K562 (cell line): Measurements from ENCODE around the gene AKAP12. TPM values are rescaled to one million over a fixed set of nuclear protein-coding genes. Genes with fewer than 3 reads are reported as not detected.

ENCODE experiments used
- ARHGAP35 ChIP-seq: fragments of 450-650 bp; IDR thresholded peaks from 2 replicates; pipeline ENCODE4 v1.6.1; 2018; ENCODE audit not compliant: partially characterized antibody
- CHD2 ChIP-seq: IDR thresholded peaks from 2 replicates; pipeline ENCODE4 v1.6.1; 2011; ENCODE audit warnings: low read depth, low read length
- CREB1 ChIP-seq, 2 experiments: sonication (generic) in 1 of 2; formaldehyde crosslinking in 1 of 2; IDR thresholded peaks; 2 replicates each; pipeline versions ENCODE4 v1.6.1 to v1.8.0; 2012 to 2022; ENCODE audit warnings: inconsistent platforms in 1 of 2, mild to moderate bottlenecking in 1 of 2, missing genetic modification reagents in 1 of 2, moderate library complexity in 1 of 2
- DMBX1 ChIP-seq: fragments of 250-450 bp; sonication (Bioruptor Pico); IDR thresholded peaks from 2 replicates; pipeline ENCODE4 v1.8.0; 2022; ENCODE audit warnings: inconsistent platforms, mild to moderate bottlenecking, moderate library complexity, borderline replicate concordance
- JUNB ChIP-seq: fragments of 450-650 bp; formaldehyde crosslinking; conservative IDR thresholded peaks from 2 replicates; pipeline ENCODE4 v1.4.0; 2020; ENCODE audit warnings: mild to moderate bottlenecking
- LARP7 ChIP-seq: fragments of 450-650 bp; IDR thresholded peaks from 2 replicates; pipeline ENCODE4 v1.6.1; 2016
- MTA2 ChIP-seq: fragments of 450-650 bp; IDR thresholded peaks from 2 replicates; pipeline ENCODE4 v1.6.1; 2016; ENCODE audit warnings: low read depth
- PCBP2 ChIP-seq: fragments of 200-400 bp; formaldehyde crosslinking; IDR thresholded peaks from 2 replicates; pipeline ENCODE4 v1.6.1; 2018; ENCODE audit warnings: low read length, low read depth, mild to moderate bottlenecking, moderate library complexity; ENCODE audit not compliant: poor library complexity, severe bottlenecking
- PHF21A ChIP-seq: fragments of 450-650 bp; IDR thresholded peaks from 2 replicates; pipeline ENCODE4 v1.6.1; 2017; ENCODE audit warnings: low read depth, borderline replicate concordance
- STAG1 ChIP-seq: sonication (generic); formaldehyde crosslinking; IDR thresholded peaks from 2 replicates; pipeline ENCODE4 v1.5.0; 2020; ENCODE audit warnings: missing genetic modification reagents, borderline replicate concordance
- TAF9B ChIP-seq: fragments of 450-650 bp; IDR thresholded peaks from 2 replicates; pipeline ENCODE4 v1.6.1; 2018; ENCODE audit warnings: mild to moderate bottlenecking; ENCODE audit not compliant: partially characterized antibody
- ZNF282 ChIP-seq: sonication (generic); formaldehyde crosslinking; IDR thresholded peaks from 2 replicates; pipeline ENCODE4 v1.8.1; 2023; ENCODE audit warnings: missing genetic modification reagents
- ZNF561 ChIP-seq: fragments of 450-650 bp; formaldehyde crosslinking; conservative IDR thresholded peaks from 2 replicates; pipeline ENCODE4 v1.4.0; 2020; ENCODE audit warnings: mild to moderate bottlenecking, moderate library complexity
- ZNF584 ChIP-seq: fragments of 200-800 bp; sonication (Bioruptor generic); IDR thresholded peaks from 2 replicates; pipeline ENCODE4 v1.6.1; 2016; ENCODE audit warnings: low read depth, mild to moderate bottlenecking, missing genetic modification characterization, missing compliant biosample characterization
- ZNF77 ChIP-seq: fragments of 250-450 bp; sonication (Bioruptor Pico); IDR thresholded peaks from 2 replicates; pipeline ENCODE4 v1.5.0; 2020
- polyA plus RNA-seq, 8 experiments: library from polyadenylated mRNA; depleted of rRNA in 4 of 8; stranded (reverse) in 5 of 8; unstranded in 3 of 8; fragments of >200 nt; fragmentation: Nextera tagmentation in 2 of 8; fragmentation: Illumina TruSeq in 1 of 8; extraction: Ambion mirVana in 2 of 8; extraction: Trizol in 1 of 8; gene quantifications; 2 replicates each; pipeline versions ENCODE4 v1.2.1 to v1.2.3, GENCODE V29; 2011 to 2014; ENCODE audit warnings: inconsistent platforms in 1 of 8, missing spikeins in 1 of 8
- total RNA-seq, 7 experiments: library from RNA; depleted of rRNA in 6 of 7; stranded (reverse); fragments of >200 nt in 6 of 7; fragmentation: Illumina TruSeq in 2 of 7; extraction: Trizol in 2 of 7; gene quantifications; 2 replicates each; pipeline versions ENCODE4 v1.2.1 to v1.2.3, GENCODE V29; 2011 to 2021; ENCODE audit warnings: low replicate concordance in 1 of 7
- TF ChIP-seq, protein P1 (sequence below): fragments of 250-450 bp; sonication (Bioruptor Pico); IDR thresholded peaks from 2 replicates; pipeline ENCODE4 v1.4.0; 2020
- TF ChIP-seq, protein P2 (sequence below): sonication (generic); formaldehyde crosslinking; IDR thresholded peaks from 2 replicates; pipeline ENCODE4 v1.8.0; 2022; ENCODE audit warnings: mild to moderate bottlenecking, missing genetic modification reagents

AKAP12 gene
- total and polyA plus RNA-seq, 9 of the 15 experiments (the other 6 are each of a cell fraction or from before 2014, with no cell fraction given), result 0.08 to 2.0 (median 0.62) TPM

DNA sequence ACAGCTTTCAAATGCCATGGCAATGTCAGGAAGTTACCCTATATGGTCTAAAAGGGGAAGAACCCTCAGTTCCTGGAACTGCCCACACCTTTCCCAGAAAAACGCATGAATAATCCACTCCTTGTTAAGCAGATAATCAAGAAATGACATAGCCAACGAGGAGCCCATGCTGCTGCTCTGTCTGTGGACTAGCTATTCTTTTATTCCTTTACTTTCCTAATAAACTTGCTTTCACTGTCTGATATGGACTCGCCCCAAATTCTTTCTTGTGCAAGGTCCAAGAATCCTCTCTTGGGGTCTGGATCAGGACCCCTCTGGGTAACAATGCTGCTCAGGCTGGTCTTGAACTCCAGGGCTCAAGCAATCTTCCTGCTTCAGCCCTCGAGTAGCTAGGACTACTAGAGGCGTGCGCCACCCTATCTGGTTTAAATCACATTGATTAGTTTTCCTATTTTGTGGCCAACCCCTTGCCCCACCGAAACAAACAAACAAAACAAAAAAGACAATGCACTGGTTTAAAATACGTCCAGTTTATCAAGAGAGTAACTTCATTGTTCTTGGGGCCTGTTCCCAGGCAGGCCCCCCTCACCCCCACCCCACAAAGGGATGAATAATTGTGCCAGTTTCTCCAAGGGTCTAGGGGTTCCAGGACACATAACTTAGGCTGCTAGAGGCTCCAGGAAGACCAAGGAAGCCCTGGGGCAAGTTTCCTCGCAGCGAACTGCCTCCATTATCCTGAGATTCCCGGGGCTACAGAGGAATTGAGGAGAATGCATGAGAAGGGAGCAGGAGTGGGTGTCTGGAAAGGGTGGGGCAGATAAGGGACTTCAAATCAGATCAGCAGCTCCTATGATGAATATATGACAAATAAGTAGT is 10.1 kb upstream of the AKAP12 start (continued):
- TF ChIP-seq ZNF77 (CRISPR knock-in tag), result no peak
- TF ChIP-seq, protein P1, sequence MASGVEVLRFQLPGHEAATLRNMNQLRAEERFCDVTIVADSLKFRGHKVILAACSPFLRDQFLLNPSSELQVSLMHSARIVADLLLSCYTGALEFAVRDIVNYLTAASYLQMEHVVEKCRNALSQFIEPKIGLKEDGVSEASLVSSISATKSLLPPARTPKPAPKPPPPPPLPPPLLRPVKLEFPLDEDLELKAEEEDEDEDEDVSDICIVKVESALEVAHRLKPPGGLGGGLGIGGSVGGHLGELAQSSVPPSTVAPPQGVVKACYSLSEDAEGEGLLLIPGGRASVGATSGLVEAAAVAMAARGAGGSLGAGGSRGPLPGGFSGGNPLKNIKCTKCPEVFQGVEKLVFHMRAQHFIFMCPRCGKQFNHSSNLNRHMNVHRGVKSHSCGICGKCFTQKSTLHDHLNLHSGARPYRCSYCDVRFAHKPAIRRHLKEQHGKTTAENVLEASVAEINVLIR, result no peak
- peak; percentile 42 for TF ChIP-seq TAF9B
- TF ChIP-seq, protein P2, sequence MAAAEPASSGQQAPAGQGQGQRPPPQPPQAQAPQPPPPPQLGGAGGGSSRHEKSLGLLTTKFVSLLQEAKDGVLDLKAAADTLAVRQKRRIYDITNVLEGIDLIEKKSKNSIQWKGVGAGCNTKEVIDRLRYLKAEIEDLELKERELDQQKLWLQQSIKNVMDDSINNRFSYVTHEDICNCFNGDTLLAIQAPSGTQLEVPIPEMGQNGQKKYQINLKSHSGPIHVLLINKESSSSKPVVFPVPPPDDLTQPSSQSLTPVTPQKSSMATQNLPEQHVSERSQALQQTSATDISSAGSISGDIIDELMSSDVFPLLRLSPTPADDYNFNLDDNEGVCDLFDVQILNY (CRISPR knock-in tag), result no peak
- peak; percentile 81 for TF ChIP-seq ZNF584 (CRISPR knock-in tag)
- no peak for TF ChIP-seq ZNF561 (CRISPR knock-in tag)
- TF ChIP-seq MTA2, result peak; percentile 37
- no peak for TF ChIP-seq JUNB (CRISPR knock-in tag)
- no peak for TF ChIP-seq ZNF282 (CRISPR knock-in tag)
- TF ChIP-seq PHF21A, result peak; percentile 59; the same call in 1 of the 2 replicates
- no peak for TF ChIP-seq STAG1 (CRISPR knock-in tag)
- TF ChIP-seq DMBX1 (CRISPR knock-in tag), result no peak
- no peak for TF ChIP-seq CHD2
- TF ChIP-seq CREB1 (IDR thresholded peaks at IDR 0.05), result no peak
- TF ChIP-seq CREB1 (CRISPR knock-in tag; IDR thresholded peaks at IDR 0.05), result no peak
- no peak for TF ChIP-seq LARP7
- TF ChIP-seq ARHGAP35, result no peak
- TF ChIP-seq PCBP2, result no peak
